ENCODE results near the gene FIZ1.

The FIZ1 gene

GRCh38 chr19:55593096-55593772 is 6.1 kb downstream of the FIZ1 start:
- TF ChIP-seq CTCF (IDR thresholded peaks at IDR 0.05; ENCODE audit: borderline replicate concordance, insufficient read depth, low read depth, low read length): no peak

GRCh38 chr19:55592391-55593090 is 6.8 kb downstream of the FIZ1 start:
- no peak for TF ChIP-seq CTCF (IDR thresholded peaks at IDR 0.05; ENCODE audit: borderline replicate concordance, insufficient read depth, low read depth, low read length)
- H3K4me3 ChIP-seq (ENCODE audit: low read depth, low read length): no peak overlapping the region

More at GRCh38 chr19:55593096-55593772, 6.1 kb downstream of the FIZ1 start:
- no peak overlapping the region for H3K4me3 ChIP-seq (ENCODE audit: low read depth, low read length)

- H3K4me3 ChIP-seq (ENCODE audit: low read depth, low read length): no peak overlapping the region
- no peak for TF ChIP-seq CTCF (IDR thresholded peaks at IDR 0.05; ENCODE audit: borderline replicate concordance, insufficient read depth, low read depth, low read length)
Measured at GRCh38 chr19:55591555-55591954, 7.8 kb downstream of the FIZ1 start.

GRCh38 chr19:55590617-55591016 is 8.7 kb downstream of the FIZ1 start:
- no peak overlapping the region for H3K4me3 ChIP-seq (ENCODE audit: low read depth, low read length)
- TF ChIP-seq CTCF (IDR thresholded peaks at IDR 0.05; ENCODE audit: borderline replicate concordance, insufficient read depth, low read depth, low read length): no peak

GRCh38 chr19:55590109-55590508 is 9.2 kb downstream of the FIZ1 start:
- no peak for TF ChIP-seq CTCF (IDR thresholded peaks at IDR 0.05; ENCODE audit: borderline replicate concordance, insufficient read depth, low read depth, low read length)
- H3K4me3 ChIP-seq (ENCODE audit: low read depth, low read length): no peak overlapping the region

GRCh38 chr19:55588738-55589137 is 10.6 kb downstream of the FIZ1 start:
- TF ChIP-seq CTCF (IDR thresholded peaks at IDR 0.05; ENCODE audit: borderline replicate concordance, insufficient read depth, low read depth, low read length): no peak
- H3K4me3 ChIP-seq (ENCODE audit: low read depth, low read length): no peak overlapping the region

All from GM12875 (cell line).